Uterus (tissue), 4 donors: ENCODE results near the gene COL1A1. TPM values are rescaled to one million over a fixed set of nuclear protein-coding genes. Genes with fewer than 3 reads are reported as not detected.
A peak's percentile ranks its signal among the peaks of the same experiment; 100 is the strongest.

Experiments used
- DNase-seq, 2 donors: peaks; one replicate each; pipeline ENCODE4 v3.0.0-alpha.2; 2019 to 2020
- H3K27ac ChIP-seq, 2 donors: fragments of 200-600 bp; sonication (generic); 1 replicate in 1 of 2; 2 replicates in 1 of 2; pipeline ENCODE4 v1.5.1; 2016 to 2018
- H3K27me3 ChIP-seq, 2 donors: fragments of 200-600 bp; sonication (generic); one replicate each; pipeline ENCODE4 v1.5.1; 2018 to 2019; ENCODE audit warnings: control low read depth in 1 of 2
- H3K36me3 ChIP-seq, 2 donors: fragments of 200-600 bp; sonication (generic); one replicate each; pipeline ENCODE4 v1.5.1; 2019; ENCODE audit warnings: control low read depth in 1 of 2
- H3K4me1 ChIP-seq, 2 donors: fragments of 200-600 bp; sonication (generic); one replicate each; pipeline ENCODE4 v1.5.1; 2018 to 2019; ENCODE audit warnings: control low read depth in 1 of 2
- H3K4me3 ChIP-seq, 2 donors: fragments of 200-600 bp; sonication (generic); 1 replicate in 1 of 2; 2 replicates in 1 of 2; pipeline ENCODE4 v1.5.1; 2018 to 2019; ENCODE audit warnings: mild to moderate bottlenecking in 1 of 2
- H3K9me3 ChIP-seq, 2 donors: fragments of 200-600 bp; sonication (generic); one replicate each; pipeline ENCODE4 v1.5.1; 2019; ENCODE audit warnings: control low read depth in 1 of 2
- CTCF ChIP-seq, 4 experiments: fragments of 200-600 bp in 2 of 4; fragments of 450-650 bp in 2 of 4; sonication (generic) in 2 of 4; IDR thresholded peaks; one replicate each; pipeline ENCODE4 v1.5.1; 2016 to 2019; ENCODE audit warnings: antibody characterized with exemption in 4 of 4, mild to moderate bottlenecking in 2 of 4, moderate library complexity in 1 of 4
- POLR2A ChIP-seq, 2 donors: fragments of 450-650 bp; IDR thresholded peaks; one replicate each; pipeline ENCODE4 v1.6.1; 2016; ENCODE audit warnings: antibody characterized with exemption in 2 of 2, mild to moderate bottlenecking in 1 of 2, moderate library complexity in 1 of 2
- intact Hi-C: fragments of 100-400 bp; cut with DNase I; formaldehyde crosslinking; loops from one replicate; pipeline ENCODE4 v1.15.1; 2023; ENCODE audit warnings: low total_unique reads
- total RNA-seq, 4 donors: library from RNA; depleted of rRNA in 3 of 4; stranded (reverse); fragments of >200 nt in 3 of 4; gene quantifications; one replicate each; pipeline versions ENCODE4 v1.1.0 to v1.2.4, GENCODE V29; 2014 to 2023
- donor health status: DM: yes; HTN: yes; CAD: no.

COL1A1 gene
- total RNA-seq, 4 donors from 2014 or later = 59.4 to 4,880 (median 491) TPM

GRCh38 chr17:50143461-50144176 lies 57.8 kb downstream of the COL1A1 start:
- H3K4me3 ChIP-seq = no peak overlapping the region
- TF ChIP-seq POLR2A (IDR thresholded peaks at IDR 0.05) (no peak), CTCF (IDR thresholded peaks at IDR 0.05) (no peak)
- intact Hi-C loops = no loop called here
- H3K36me3 ChIP-seq = no peaks in the 10 kb centered on the region
- peaks cover 0 to 26% of the 10 kb centered on the region in 2 donors for H3K4me1 ChIP-seq
- H3K27ac ChIP-seq = no peak overlapping the region
- no peaks in the 10 kb centered on the region for H3K27me3 ChIP-seq
- no peaks in the 10 kb centered on the region for H3K9me3 ChIP-seq
- no peak for DNase-seq

- intact Hi-C loops = no loop called here
- no peaks in the 10 kb centered on the region for H3K36me3 ChIP-seq
These were observed 59.7 kb downstream of the COL1A1 start for GRCh38 chr17:50141745-50142110.

GRCh38 chr17:50141026-50141744 lies 60.2 kb downstream of the COL1A1 start:
- DNase-seq = no peak
- H3K27ac ChIP-seq = peak overlapping the region in 1 of 2 donors; percentile 54
- no peak for TF ChIP-seq POLR2A (IDR thresholded peaks at IDR 0.05)
- no peak for TF ChIP-seq CTCF (IDR thresholded peaks at IDR 0.05)
- H3K9me3 ChIP-seq = no peaks in the 10 kb centered on the region
- no peaks in the 10 kb centered on the region for H3K27me3 ChIP-seq
- intact Hi-C loops = no loop called here
- no peak overlapping the region for H3K4me3 ChIP-seq
- H3K36me3 ChIP-seq = no peaks in the 10 kb centered on the region
- peaks cover 0 to 9% of the 10 kb centered on the region in 2 donors for H3K4me1 ChIP-seq

More at GRCh38 chr17:50141745-50142110, 59.7 kb downstream of the COL1A1 start:
- no peak overlapping the region for H3K27ac ChIP-seq
- no peaks in the 10 kb centered on the region for H3K9me3 ChIP-seq
- DNase-seq = no peak
- H3K4me3 ChIP-seq = no peak overlapping the region
- no peaks in the 10 kb centered on the region for H3K27me3 ChIP-seq
- peaks cover 0 to 14% of the 10 kb centered on the region in 2 donors for H3K4me1 ChIP-seq
- TF ChIP-seq POLR2A (IDR thresholded peaks at IDR 0.05) (no peak), CTCF (IDR thresholded peaks at IDR 0.05) (no peak)

GRCh38 chr17:50139950-50140885 lies 61.2 kb downstream of the COL1A1 start:
- no peaks in the 10 kb centered on the region for H3K36me3 ChIP-seq
- DNase-seq = peak; percentile 81 to 85
- no peaks in the 10 kb centered on the region for H3K9me3 ChIP-seq
- H3K4me3 ChIP-seq = no peak overlapping the region
- TF ChIP-seq POLR2A (IDR thresholded peaks at IDR 0.05) (no peak), CTCF (IDR thresholded peaks at IDR 0.05) (peak; percentile 91 to 97 (median 95))
- intact Hi-C loops = no loop called here
- H3K27me3 ChIP-seq = no peaks in the 10 kb centered on the region
- peaks cover 0 to 4% of the 10 kb centered on the region in 2 donors for H3K4me1 ChIP-seq
- H3K27ac ChIP-seq = peak overlapping the region in 1 of 2 donors; percentile 54
